ENCODE measurements around the gene DDX31.

Gene DDX31

DNA sequence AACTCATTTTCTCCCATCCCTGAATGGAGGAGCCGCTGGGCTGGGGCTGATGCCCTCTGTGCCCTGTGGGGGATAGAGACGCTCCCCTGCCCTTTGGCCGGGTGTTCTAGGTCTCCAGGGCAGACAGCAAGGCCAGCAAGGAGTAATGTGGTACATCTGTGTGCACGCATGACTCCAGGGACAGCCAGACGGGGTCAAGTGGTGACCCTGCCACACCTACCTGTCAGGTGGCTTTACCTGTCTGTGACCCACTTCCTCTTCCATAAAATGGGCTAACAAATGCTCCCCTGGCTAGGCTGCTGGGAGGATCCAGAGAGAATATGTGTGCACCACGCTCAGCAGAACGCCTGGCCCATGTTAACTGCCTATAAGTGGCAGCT lies 122.7 kb downstream of the DDX31 start:
- no peak for DNase-seq (ENCODE audit: low read depth in 3 of 3)

DNA sequence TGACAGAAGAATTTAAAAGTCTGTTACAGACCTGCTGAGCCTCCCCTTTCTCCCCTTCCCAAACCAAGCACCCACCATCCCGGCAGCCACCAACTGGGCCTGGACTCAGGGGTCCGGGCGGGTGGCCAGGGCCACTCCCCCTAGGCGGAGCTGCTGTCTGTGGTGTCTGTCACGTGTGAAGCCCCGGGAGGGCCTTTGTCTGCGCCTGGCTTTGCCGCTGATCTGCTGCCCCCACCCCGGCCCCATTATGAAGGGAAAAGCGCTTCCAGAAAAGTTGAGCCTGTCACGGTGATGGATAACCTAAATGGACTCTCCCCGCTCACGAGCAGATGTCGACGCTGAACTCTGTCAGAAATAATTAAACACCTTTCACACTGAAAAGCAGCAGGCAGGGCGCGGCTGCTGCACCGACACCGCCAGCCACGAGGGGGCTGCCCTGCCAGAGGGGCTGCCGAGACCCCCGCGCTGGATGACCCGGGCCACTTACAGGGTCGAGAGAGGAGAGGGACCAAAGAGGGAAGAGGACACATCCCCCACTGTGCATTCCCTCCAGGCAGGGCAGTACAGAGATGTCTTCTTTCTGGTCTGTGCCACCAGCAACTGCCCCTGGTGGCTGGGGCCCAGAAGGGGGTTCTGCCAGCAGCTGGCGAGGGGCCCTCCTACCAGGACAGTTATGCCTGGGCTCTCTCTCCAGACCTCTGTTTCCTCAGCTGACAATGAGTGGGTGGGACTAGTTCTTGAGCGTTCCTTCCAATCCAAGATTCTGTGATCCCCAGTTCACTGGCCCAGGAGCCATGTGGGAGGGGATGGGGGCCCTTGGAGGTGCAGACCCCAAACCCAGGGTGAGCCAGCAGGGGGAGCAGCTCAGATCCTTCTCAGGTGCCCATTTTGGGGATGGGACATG lies 123.4 kb downstream of the DDX31 start:
- DNase-seq (ENCODE audit: low read depth in 3 of 3) = no peak

- no peak for DNase-seq (ENCODE audit: low read depth in 3 of 3)
These were observed 124.2 kb downstream of the DDX31 start for GRCh38 chr9:132545578-132545977.

DNA sequence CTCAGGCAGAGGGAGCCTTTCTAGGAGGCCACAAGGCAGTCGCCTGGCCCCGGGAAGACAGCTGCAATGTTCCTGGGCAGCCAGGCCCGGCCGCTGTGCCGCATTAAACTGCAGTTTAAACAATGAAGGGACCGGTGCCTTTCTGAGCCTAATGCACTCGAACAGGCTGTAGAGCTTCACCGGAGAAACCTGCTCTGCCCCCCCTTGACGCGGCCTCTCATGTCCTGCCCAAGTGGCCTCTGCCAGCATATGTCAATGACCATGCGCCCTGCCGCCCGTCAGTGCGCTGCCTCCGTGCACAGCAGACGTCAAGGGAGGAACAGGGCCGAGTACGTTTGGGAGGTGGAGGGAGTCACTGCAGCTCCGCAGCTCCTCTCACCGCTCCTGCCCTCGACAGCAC lies 125.8 kb downstream of the DDX31 start:
- no peak for DNase-seq (ENCODE audit: low read depth in 3 of 3)

DNA sequence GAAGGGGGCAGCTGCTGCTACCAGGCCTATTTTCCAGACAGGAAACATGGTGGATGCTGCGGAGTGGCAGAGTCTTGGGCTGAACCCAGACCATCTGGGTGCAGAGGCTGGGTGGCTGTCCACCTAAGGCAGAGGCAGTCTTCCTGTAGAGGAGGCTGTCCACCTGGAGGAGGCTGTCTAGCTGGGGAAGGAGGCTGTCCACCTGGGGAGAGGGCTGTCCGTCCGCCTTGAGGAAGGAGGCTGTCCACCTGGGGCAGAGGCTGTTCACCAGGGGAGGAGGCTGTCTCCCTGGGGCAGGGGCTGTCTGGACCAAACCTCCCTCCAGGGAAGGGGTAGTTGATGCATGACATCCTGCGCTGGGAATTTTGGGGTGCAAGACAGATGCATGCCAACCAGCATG lies 126.5 kb downstream of the DDX31 start:
- no peak for DNase-seq (ENCODE audit: low read depth in 3 of 3)

All from stimulated activated CD4-positive, alpha-beta T cell treated with anti-CD3 and anti-CD28 coated beads, TNF-alpha, amount 100 ng/mL, for 48 hours (primary cell).